Panc1 (cell line): Measurements from ENCODE around the gene SLC6A2.

ENCODE experiments used
- SIN3A ChIP-seq: IDR thresholded peaks from 2 replicates; pipeline ENCODE4 v1.6.1; 2012; ENCODE audit warnings: low read depth, mild to moderate bottlenecking, low read length, moderate library complexity, borderline replicate concordance; ENCODE audit not compliant: insufficient read depth
- TF ChIP-seq, protein P1 (sequence below): fragments of 450-650 bp; IDR thresholded peaks from 2 replicates; pipeline ENCODE4 v1.5.1; 2017; ENCODE audit warnings: mild to moderate bottlenecking

- TF ChIP-seq, protein P1, sequence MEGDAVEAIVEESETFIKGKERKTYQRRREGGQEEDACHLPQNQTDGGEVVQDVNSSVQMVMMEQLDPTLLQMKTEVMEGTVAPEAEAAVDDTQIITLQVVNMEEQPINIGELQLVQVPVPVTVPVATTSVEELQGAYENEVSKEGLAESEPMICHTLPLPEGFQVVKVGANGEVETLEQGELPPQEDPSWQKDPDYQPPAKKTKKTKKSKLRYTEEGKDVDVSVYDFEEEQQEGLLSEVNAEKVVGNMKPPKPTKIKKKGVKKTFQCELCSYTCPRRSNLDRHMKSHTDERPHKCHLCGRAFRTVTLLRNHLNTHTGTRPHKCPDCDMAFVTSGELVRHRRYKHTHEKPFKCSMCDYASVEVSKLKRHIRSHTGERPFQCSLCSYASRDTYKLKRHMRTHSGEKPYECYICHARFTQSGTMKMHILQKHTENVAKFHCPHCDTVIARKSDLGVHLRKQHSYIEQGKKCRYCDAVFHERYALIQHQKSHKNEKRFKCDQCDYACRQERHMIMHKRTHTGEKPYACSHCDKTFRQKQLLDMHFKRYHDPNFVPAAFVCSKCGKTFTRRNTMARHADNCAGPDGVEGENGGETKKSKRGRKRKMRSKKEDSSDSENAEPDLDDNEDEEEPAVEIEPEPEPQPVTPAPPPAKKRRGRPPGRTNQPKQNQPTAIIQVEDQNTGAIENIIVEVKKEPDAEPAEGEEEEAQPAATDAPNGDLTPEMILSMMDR = no peak
- TF ChIP-seq SIN3A = no peak
These were observed 14.2 kb upstream of the SLC6A2 start for GRCh38 chr16:55641430-55642056.
